Panc1 (cell line): ENCODE data around the gene KCNAB1. TPM values are rescaled to one million over a fixed set of nuclear protein-coding genes. Genes with fewer than 3 reads are reported as not detected.
A peak's percentile ranks its signal among the peaks of the same experiment; 100 is the strongest.

Experiments used
- ATAC-seq: fragments of 200-7000 bp; cut with Tn5 transposase; 2 replicates; pipeline ENCODE4 v1.9.1; 2020; ENCODE audit warnings: mild to moderate bottlenecking, moderate library complexity
- BruUV-seq: library from RNA; stranded (reverse); fragments of 400-500 nt; replicated peaks from 2 replicates; lab custom pipeline; 2021; lab: Mats Ljungman, UMichigan
- CTCF ChIA-PET: fragments of 300-600 bp; sonication (Branson Sonifier 250); formaldehyde crosslinking; loops from one replicate; lab custom pipeline; 2022; ENCODE audit warnings: antibody characterized with exemption; lab: Charles Lee
- POLR2A ChIA-PET: fragments of 300-600 bp; sonication (Branson Sonifier 250); formaldehyde crosslinking; loops from one replicate; lab custom pipeline; 2022; ENCODE audit warnings: antibody characterized with exemption; lab: Charles Lee
- DNase-seq: peaks from one replicate; pipeline ENCODE4 v3.0.0-alpha.2; 2010; ENCODE audit warnings: low read depth, low spot score
- H3K27ac ChIP-seq: 2 replicates; pipeline ENCODE4 v1.5.1; 2011; ENCODE audit warnings: mild to moderate bottlenecking, low read length, inconsistent platforms
- H3K27me3 ChIP-seq: fragments of 200-500 bp; sonication (Bioruptor generic); 2 replicates; pipeline ENCODE4 v1.6.0; 2014; ENCODE audit warnings: low read length, inconsistent platforms; ENCODE audit not compliant: control insufficient read depth, insufficient read depth
- H3K36me3 ChIP-seq: fragments of 200-500 bp; sonication (Bioruptor generic); 2 replicates; pipeline ENCODE4 v1.5.1; 2014; ENCODE audit warnings: inconsistent platforms, mild to moderate bottlenecking, low read length, moderate library complexity; ENCODE audit not compliant: control insufficient read depth, insufficient read depth
- H3K4me1 ChIP-seq: 2 replicates; pipeline ENCODE4 v1.5.1; 2011; ENCODE audit warnings: inconsistent platforms, mild to moderate bottlenecking, low read length, moderate library complexity; ENCODE audit not compliant: control insufficient read depth, insufficient read depth
- H3K4me3 ChIP-seq, 2 experiments: 2 replicates each; pipeline ENCODE4 v1.5.1; 2011 to 2012; ENCODE audit warnings: low read depth in 2 of 2, low read length in 2 of 2, mild to moderate bottlenecking in 2 of 2, inconsistent platforms in 1 of 2, moderate library complexity in 1 of 2
- H3K9me3 ChIP-seq: fragments of 200-500 bp; sonication (Bioruptor generic); 2 replicates; pipeline ENCODE4 v1.5.1; 2014; ENCODE audit warnings: low read depth, mild to moderate bottlenecking, inconsistent platforms, low read length, moderate library complexity; ENCODE audit not compliant: control insufficient read depth, insufficient read depth
- POLR2AphosphoS5 ChIP-seq: IDR thresholded peaks from 2 replicates; pipeline ENCODE4 v1.6.1; 2012; ENCODE audit warnings: mild to moderate bottlenecking, low read depth, low read length, moderate library complexity
- SIN3A ChIP-seq: IDR thresholded peaks from 2 replicates; pipeline ENCODE4 v1.6.1; 2012; ENCODE audit warnings: low read depth, mild to moderate bottlenecking, low read length, moderate library complexity, borderline replicate concordance; ENCODE audit not compliant: insufficient read depth
- TCF7L2 ChIP-seq: IDR thresholded peaks from 2 replicates; pipeline ENCODE4 v1.6.1; 2011; ENCODE audit warnings: mild to moderate bottlenecking, low read depth, low read length, inconsistent platforms
- in situ Hi-C: cut with HindIII; loops from 2 replicates; pipeline ENCODE4 v1.10.0; 2016; ENCODE audit warnings: low sequenced_read_pairs, low pct_unique_long_range_greater_than_20kb
- intact Hi-C: fragments of 100-400 bp; cut with micrococcal nuclease; formaldehyde crosslinking; loops from one replicate; pipeline ENCODE4 v1.10.0; 2022; ENCODE audit not compliant: unreplicated experiment
- total RNA-seq: library from RNA; stranded (reverse); gene quantifications from one replicate; pipeline ENCODE4 v1.2.1, GENCODE V29; 2021; ENCODE audit not compliant: unreplicated experiment
- TF ChIP-seq, protein P1 (sequence below): fragments of 450-650 bp; IDR thresholded peaks from 2 replicates; pipeline ENCODE4 v1.5.1; 2017; ENCODE audit warnings: mild to moderate bottlenecking
- TF ChIP-seq, protein P2 (sequence below), 2 experiments: IDR thresholded peaks; 2 replicates each; pipeline ENCODE4 v1.6.1; 2011 to 2012; ENCODE audit warnings: low read depth in 2 of 2, control low read depth in 1 of 2, low read length in 1 of 2, mild to moderate bottlenecking in 1 of 2, moderate library complexity in 1 of 2; ENCODE audit not compliant: insufficient read depth in 1 of 2

Gene KCNAB1
- total RNA-seq, 1 experiment from 2014 or later = not detected

DNA sequence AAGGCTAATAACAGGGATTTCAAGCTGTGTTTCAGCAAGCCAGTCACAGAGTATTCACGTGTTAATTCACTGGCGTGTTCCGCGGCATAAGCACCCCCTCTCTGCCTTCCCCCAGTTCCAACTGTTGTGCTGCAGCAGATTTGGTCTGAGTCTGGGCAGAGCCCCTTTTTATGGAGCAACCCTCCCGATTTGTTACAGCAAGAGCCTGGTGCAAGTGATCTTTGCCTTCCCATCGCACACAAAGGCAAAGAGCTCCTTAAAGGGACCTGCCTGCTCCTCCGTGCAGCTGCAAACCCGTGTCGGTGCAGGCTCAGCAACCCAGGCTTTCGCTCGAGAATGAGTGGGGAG lies 170.5 kb downstream of the KCNAB1 start:
- intact Hi-C loops = no loop called here

DNA sequence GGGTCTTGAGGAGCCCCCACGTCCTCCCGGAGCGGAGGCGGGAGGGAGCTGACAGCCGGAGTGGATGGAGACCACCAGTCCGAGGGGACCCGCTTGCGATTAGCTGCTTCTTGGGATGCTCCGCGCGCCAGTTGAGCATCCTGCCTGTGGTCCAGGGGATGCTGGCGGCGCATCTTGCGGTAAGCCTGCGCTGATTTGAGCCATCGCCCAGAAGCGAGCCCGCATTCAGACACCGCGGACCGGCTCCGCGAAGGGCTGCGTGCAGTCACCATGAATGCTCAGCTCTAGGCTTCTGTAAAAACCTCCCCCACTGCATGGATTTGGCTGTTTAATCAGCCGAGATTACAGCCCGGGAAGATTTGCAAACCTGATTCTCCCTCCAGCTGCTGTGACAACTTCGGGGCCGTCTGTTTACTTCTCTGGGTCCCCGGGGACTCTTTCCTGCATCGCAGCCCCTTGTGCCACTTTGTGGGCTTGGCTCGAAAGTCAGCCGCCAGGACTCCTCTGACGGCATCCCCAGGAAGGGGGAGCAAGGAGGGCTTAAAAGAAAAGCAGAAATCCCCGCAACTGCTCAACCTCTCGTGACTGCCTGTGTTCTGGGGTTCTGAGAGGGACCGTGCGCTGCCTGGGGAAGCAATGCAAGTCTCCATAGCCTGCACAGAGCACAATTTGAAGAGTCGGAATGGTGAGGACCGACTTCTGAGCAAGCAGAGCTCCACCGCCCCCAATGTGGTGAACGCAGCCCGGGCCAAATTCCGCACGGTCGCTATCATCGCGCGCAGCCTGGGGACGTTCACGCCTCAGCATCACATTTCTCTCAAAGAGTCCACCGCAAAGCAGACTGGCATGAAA lies 171.1 kb downstream of the KCNAB1 start:
- ATAC-seq = peak; percentile 60
- H3K4me3 ChIP-seq = peak overlapping the region in 1 of 2 experiments; percentile 36; a peak in 1 of 4 replicates
- in situ Hi-C loops = no loop called here
- H3K27me3 ChIP-seq = peaks cover 46% of the 10 kb centered on the region
- H3K36me3 ChIP-seq = no peaks in the 10 kb centered on the region
- CTCF ChIA-PET = no interaction called here
- DNase-seq = no peak
- H3K9me3 ChIP-seq = no peaks in the 10 kb centered on the region
- BruUV-seq = no TSS peak
- POLR2A ChIA-PET = no interaction called here
- intact Hi-C loops = no loop called here
- no peaks in the 10 kb centered on the region; the same call in 1 of the 2 replicates for H3K4me1 ChIP-seq
- H3K27ac ChIP-seq = no peak overlapping the region
- TF ChIP-seq SIN3A (no peak), TCF7L2 (no peak), POLR2AphosphoS5 (no peak)
- TF ChIP-seq, protein P1, sequence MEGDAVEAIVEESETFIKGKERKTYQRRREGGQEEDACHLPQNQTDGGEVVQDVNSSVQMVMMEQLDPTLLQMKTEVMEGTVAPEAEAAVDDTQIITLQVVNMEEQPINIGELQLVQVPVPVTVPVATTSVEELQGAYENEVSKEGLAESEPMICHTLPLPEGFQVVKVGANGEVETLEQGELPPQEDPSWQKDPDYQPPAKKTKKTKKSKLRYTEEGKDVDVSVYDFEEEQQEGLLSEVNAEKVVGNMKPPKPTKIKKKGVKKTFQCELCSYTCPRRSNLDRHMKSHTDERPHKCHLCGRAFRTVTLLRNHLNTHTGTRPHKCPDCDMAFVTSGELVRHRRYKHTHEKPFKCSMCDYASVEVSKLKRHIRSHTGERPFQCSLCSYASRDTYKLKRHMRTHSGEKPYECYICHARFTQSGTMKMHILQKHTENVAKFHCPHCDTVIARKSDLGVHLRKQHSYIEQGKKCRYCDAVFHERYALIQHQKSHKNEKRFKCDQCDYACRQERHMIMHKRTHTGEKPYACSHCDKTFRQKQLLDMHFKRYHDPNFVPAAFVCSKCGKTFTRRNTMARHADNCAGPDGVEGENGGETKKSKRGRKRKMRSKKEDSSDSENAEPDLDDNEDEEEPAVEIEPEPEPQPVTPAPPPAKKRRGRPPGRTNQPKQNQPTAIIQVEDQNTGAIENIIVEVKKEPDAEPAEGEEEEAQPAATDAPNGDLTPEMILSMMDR = no peak
- TF ChIP-seq, protein P2, sequence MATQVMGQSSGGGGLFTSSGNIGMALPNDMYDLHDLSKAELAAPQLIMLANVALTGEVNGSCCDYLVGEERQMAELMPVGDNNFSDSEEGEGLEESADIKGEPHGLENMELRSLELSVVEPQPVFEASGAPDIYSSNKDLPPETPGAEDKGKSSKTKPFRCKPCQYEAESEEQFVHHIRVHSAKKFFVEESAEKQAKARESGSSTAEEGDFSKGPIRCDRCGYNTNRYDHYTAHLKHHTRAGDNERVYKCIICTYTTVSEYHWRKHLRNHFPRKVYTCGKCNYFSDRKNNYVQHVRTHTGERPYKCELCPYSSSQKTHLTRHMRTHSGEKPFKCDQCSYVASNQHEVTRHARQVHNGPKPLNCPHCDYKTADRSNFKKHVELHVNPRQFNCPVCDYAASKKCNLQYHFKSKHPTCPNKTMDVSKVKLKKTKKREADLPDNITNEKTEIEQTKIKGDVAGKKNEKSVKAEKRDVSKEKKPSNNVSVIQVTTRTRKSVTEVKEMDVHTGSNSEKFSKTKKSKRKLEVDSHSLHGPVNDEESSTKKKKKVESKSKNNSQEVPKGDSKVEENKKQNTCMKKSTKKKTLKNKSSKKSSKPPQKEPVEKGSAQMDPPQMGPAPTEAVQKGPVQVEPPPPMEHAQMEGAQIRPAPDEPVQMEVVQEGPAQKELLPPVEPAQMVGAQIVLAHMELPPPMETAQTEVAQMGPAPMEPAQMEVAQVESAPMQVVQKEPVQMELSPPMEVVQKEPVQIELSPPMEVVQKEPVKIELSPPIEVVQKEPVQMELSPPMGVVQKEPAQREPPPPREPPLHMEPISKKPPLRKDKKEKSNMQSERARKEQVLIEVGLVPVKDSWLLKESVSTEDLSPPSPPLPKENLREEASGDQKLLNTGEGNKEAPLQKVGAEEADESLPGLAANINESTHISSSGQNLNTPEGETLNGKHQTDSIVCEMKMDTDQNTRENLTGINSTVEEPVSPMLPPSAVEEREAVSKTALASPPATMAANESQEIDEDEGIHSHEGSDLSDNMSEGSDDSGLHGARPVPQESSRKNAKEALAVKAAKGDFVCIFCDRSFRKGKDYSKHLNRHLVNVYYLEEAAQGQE (IDR thresholded peaks at IDR 0.05; ENCODE audit: insufficient read depth in 1 of 2, low read depth in 2 of 2, low read length in 1 of 2) = no peak

More for the DNA sequence above, 170.5 kb downstream of the KCNAB1 start:
- no TSS peak for BruUV-seq
- in situ Hi-C loops = no loop called here
- Histone ChIP-seq H3K4me1 (no peaks in the 10 kb centered on the region; the same call in 1 of the 2 replicates), H3K27me3 (peaks cover 46% of the 10 kb centered on the region), H3K4me3 (peak overlapping the region in 1 of 2 experiments; percentile 36; a peak in 1 of 4 replicates), H3K36me3 (no peaks in the 10 kb centered on the region), H3K27ac (no peak overlapping the region), H3K9me3 (no peaks in the 10 kb centered on the region)
- ATAC-seq = no peak
- ChIA-PET CTCF (no interaction called here), POLR2A (no interaction called here)
- TF ChIP-seq, protein P1 = no peak
- TF ChIP-seq TCF7L2 = no peak
- no peak for DNase-seq
